Measurements from ENCODE around the gene SMIM41.

SMIM41 gene

GRCh38 chr12:52156757-52157565, 77.5 kb downstream of the SMIM41 start:
- TF ChIP-seq GATA2 (IDR thresholded peaks at IDR 0.05; ENCODE audit: low read depth, low read length) = no peak
- no peak for TF ChIP-seq GATA3 (IDR thresholded peaks at IDR 0.05; ENCODE audit: low read depth, low read length)

- TF ChIP-seq GATA2 (IDR thresholded peaks at IDR 0.05; ENCODE audit: low read depth, low read length) = no peak
- no peak for TF ChIP-seq GATA3 (IDR thresholded peaks at IDR 0.05; ENCODE audit: low read depth, low read length)
Observed at GRCh38 chr12:52157566-52158150, 78.2 kb downstream of the SMIM41 start.
